Hepatocyte (in vitro differentiated cells): Measurements from ENCODE around the gene MUC15. TPM values are rescaled to one million over a fixed set of nuclear protein-coding genes. Genes with fewer than 3 reads are reported as not detected.

ENCODE experiments used
- DNase-seq: peaks from one replicate; pipeline ENCODE4 v3.0.0-alpha.2; 2016; ENCODE audit warnings: low spot score
- H2AFZ ChIP-seq: fragments of 200-600 bp; sonication (generic); 2 replicates; pipeline ENCODE4 v1.6.0; 2016; ENCODE audit warnings: antibody characterized with exemption, mild to moderate bottlenecking
- H3K27ac ChIP-seq: fragments of 200-600 bp; sonication (generic); 2 replicates; pipeline ENCODE4 v1.5.1; 2016; ENCODE audit warnings: mild to moderate bottlenecking
- H3K27me3 ChIP-seq: fragments of 200-600 bp; sonication (generic); 2 replicates; pipeline ENCODE4 v1.6.1; 2016
- H3K36me3 ChIP-seq: fragments of 200-600 bp; sonication (generic); replicated peaks from 2 replicates; pipeline ENCODE4 v1.5.1; 2016; ENCODE audit warnings: low read depth; ENCODE audit not compliant: insufficient read depth
- H3K4me1 ChIP-seq: fragments of 200-600 bp; sonication (generic); 2 replicates; pipeline ENCODE4 v1.5.1; 2016; ENCODE audit warnings: mild to moderate bottlenecking, moderate library complexity; ENCODE audit not compliant: insufficient read depth
- H3K4me2 ChIP-seq: fragments of 200-600 bp; sonication (generic); 2 replicates; pipeline ENCODE4 v1.6.0; 2016
- H3K4me3 ChIP-seq: fragments of 200-600 bp; sonication (generic); 2 replicates; pipeline ENCODE4 v1.5.1; 2016; ENCODE audit warnings: mild to moderate bottlenecking
- H3K79me2 ChIP-seq: fragments of 200-600 bp; sonication (generic); 2 replicates; pipeline ENCODE4 v1.6.0; 2017; ENCODE audit warnings: mild to moderate bottlenecking
- H3K9me2 ChIP-seq: fragments of 200-600 bp; sonication (generic); replicated peaks from 2 replicates; pipeline ENCODE4 v1.6.0; 2017; ENCODE audit warnings: mild to moderate bottlenecking; ENCODE audit not compliant: insufficient read depth
- H3K9me3 ChIP-seq: fragments of 200-600 bp; sonication (generic); 2 replicates; pipeline ENCODE4 v1.5.1; 2016; ENCODE audit warnings: low read depth, mild to moderate bottlenecking
- H4K20me1 ChIP-seq: fragments of 200-600 bp; sonication (generic); 2 replicates; pipeline ENCODE4 v1.6.0; 2016; ENCODE audit warnings: mild to moderate bottlenecking; ENCODE audit not compliant: insufficient read depth, poor library complexity, severe bottlenecking
- CTCF ChIP-seq: fragments of 200-600 bp; sonication (generic); IDR thresholded peaks from 2 replicates; pipeline ENCODE4 v1.5.1; 2016; ENCODE audit warnings: antibody characterized with exemption, mild to moderate bottlenecking; ENCODE audit not compliant: poor library complexity
- EZH2 ChIP-seq: fragments of 200-600 bp; sonication (generic); IDR thresholded peaks from 2 replicates; pipeline ENCODE4 v1.6.1; 2016; ENCODE audit warnings: antibody characterized with exemption, mild to moderate bottlenecking, borderline replicate concordance
- EZH2phosphoT487 ChIP-seq: fragments of 200-600 bp; sonication (generic); IDR thresholded peaks from one replicate; pipeline ENCODE4 v1.6.1; 2018; ENCODE audit warnings: antibody characterized with exemption, mild to moderate bottlenecking, low read depth, moderate library complexity; ENCODE audit not compliant: unreplicated experiment, severe bottlenecking
- WGBS: methylation state at CpG from one replicate; pipeline ENCODE4 v1.1.6; 2016; ENCODE audit warnings: low lambda C conversion rate; ENCODE audit errors: missing lambda C conversion rate; 5-methylcytosine and 5-hydroxymethylcytosine counted together
- polyA plus RNA-seq: library from polyadenylated mRNA; unstranded; fragments of >200 nt; fragmentation: Nextera tagmentation; extraction: Ambion mirVana; gene quantifications from 2 replicates; pipeline ENCODE4 v1.2.1, GENCODE V29; 2016
- total RNA-seq: library from RNA; depleted of rRNA; stranded (reverse); fragments of >200 nt; gene quantifications from 2 replicates; pipeline ENCODE4 v1.2.3, GENCODE V29; 2014

The MUC15 gene
- total and polyA plus RNA-seq, 2 experiments from 2014 or later, result 0.73 TPM; not detected in 1

GRCh38 chr11:26519469-26519868 is 52.6 kb downstream of the MUC15 start:
- Histone ChIP-seq H3K27ac (no peak overlapping the region), H3K36me3 (no peaks in the 10 kb centered on the region), H2AFZ (no peak overlapping the region), H3K9me3 (no peaks in the 10 kb centered on the region), H3K9me2 (no peaks in the 10 kb centered on the region), H4K20me1 (no peaks in the 10 kb centered on the region), H3K79me2 (no peaks in the 10 kb centered on the region), H3K27me3 (no peaks in the 10 kb centered on the region), H3K4me3 (no peak overlapping the region), H3K4me1 (no peaks in the 10 kb centered on the region), H3K4me2 (no peak overlapping the region)
- TF ChIP-seq EZH2 (no peak), EZH2phosphoT487 (no peak), CTCF (no peak)
- no peak for DNase-seq
- WGBS, result 79% methylated on average over 2 of the region's 2 CpGs

GRCh38 chr11:26512196-26512595 is 59.9 kb downstream of the MUC15 start:
- Histone ChIP-seq H3K4me3 (no peak overlapping the region), H3K27me3 (no peaks in the 10 kb centered on the region), H3K36me3 (no peaks in the 10 kb centered on the region), H3K27ac (no peak overlapping the region), H3K4me2 (no peak overlapping the region), H2AFZ (no peak overlapping the region), H3K79me2 (no peaks in the 10 kb centered on the region), H3K4me1 (no peaks in the 10 kb centered on the region), H4K20me1 (no peaks in the 10 kb centered on the region), H3K9me2 (no peaks in the 10 kb centered on the region), H3K9me3 (no peaks in the 10 kb centered on the region)
- TF ChIP-seq CTCF (no peak), EZH2phosphoT487 (no peak), EZH2 (no peak)
- no peak for DNase-seq
- WGBS, result 80% methylated on average over 2 of the region's 2 CpGs

- no peak for TF ChIP-seq EZH2phosphoT487
- TF ChIP-seq EZH2, result no peak
- TF ChIP-seq CTCF, result no peak
- H3K4me3 ChIP-seq, result no peak overlapping the region
- H3K36me3 ChIP-seq, result no peaks in the 10 kb centered on the region
- no peak overlapping the region for H3K27ac ChIP-seq
- no peaks in the 10 kb centered on the region for H4K20me1 ChIP-seq
- H3K27me3 ChIP-seq, result no peaks in the 10 kb centered on the region
- WGBS, result 94% methylated on average over 2 of the region's 2 CpGs
- no peaks in the 10 kb centered on the region for H3K9me3 ChIP-seq
- no peaks in the 10 kb centered on the region for H3K4me1 ChIP-seq
- no peaks in the 10 kb centered on the region for H3K9me2 ChIP-seq
- H3K79me2 ChIP-seq, result no peaks in the 10 kb centered on the region
- H3K4me2 ChIP-seq, result no peak overlapping the region
- no peak for DNase-seq
- no peak overlapping the region for H2AFZ ChIP-seq
These were observed 61.3 kb downstream of the MUC15 start for GRCh38 chr11:26510756-26511155.

GRCh38 chr11:26510164-26510563 is 61.9 kb downstream of the MUC15 start:
- H3K79me2 ChIP-seq, result no peaks in the 10 kb centered on the region
- WGBS, result 96% methylated on average over 2 of the region's 2 CpGs
- H3K4me2 ChIP-seq, result no peak overlapping the region
- H2AFZ ChIP-seq, result no peak overlapping the region
- H3K36me3 ChIP-seq, result no peaks in the 10 kb centered on the region
- no peak for DNase-seq
- no peak for TF ChIP-seq EZH2phosphoT487
- no peak overlapping the region for H3K4me3 ChIP-seq
- H3K9me3 ChIP-seq, result no peaks in the 10 kb centered on the region
- no peaks in the 10 kb centered on the region for H3K9me2 ChIP-seq
- no peaks in the 10 kb centered on the region for H4K20me1 ChIP-seq
- no peaks in the 10 kb centered on the region for H3K4me1 ChIP-seq
- no peak overlapping the region for H3K27ac ChIP-seq
- no peaks in the 10 kb centered on the region for H3K27me3 ChIP-seq

Other genes with a start within 250 kb of the MUC15 start
- 0.12 and 0.17 TPM in 2 replicates for gene ANO3, start 240.1 kb downstream of the MUC15 start, total RNA-seq
- gene ANO3, start 240.1 kb downstream of the MUC15 start, polyA plus RNA-seq, result not detected in 2 replicates
- 36.6 and 41.9 TPM in 2 replicates for gene SLC5A12, start 149.8 kb upstream of the MUC15 start, total RNA-seq
- 37.8 and 39.6 TPM in 2 replicates for gene SLC5A12, start 149.8 kb upstream of the MUC15 start, polyA plus RNA-seq